Measurements from ENCODE around the gene ATP11A.

Gene ATP11A

GRCh38 chr13:112670864-112671263 is 19.0 kb upstream of the ATP11A start:
- H2AFZ ChIP-seq (ENCODE audit: low read length), result no peak overlapping the region
- no peaks in the 10 kb centered on the region for H4K20me1 ChIP-seq (ENCODE audit: insufficient read depth, low read length)
- no peak overlapping the region for H3K4me3 ChIP-seq (ENCODE audit: low read length)
- no peaks in the 10 kb centered on the region for H3K79me2 ChIP-seq (ENCODE audit: low read length)
- H3K4me2 ChIP-seq (ENCODE audit: low read depth, low read length), result no peak overlapping the region
- TF ChIP-seq EZH2 (optimal IDR thresholded peaks at IDR 0.05; ENCODE audit: low read depth, low read length) (no peak), CTCF (IDR thresholded peaks at IDR 0.05; ENCODE audit: low read length) (no peak)
- no peaks in the 10 kb centered on the region for H3K36me3 ChIP-seq (replicated peaks; ENCODE audit: insufficient read depth, low read length)
- H3F3A ChIP-seq (ENCODE audit: insufficient read depth, low read length), result peaks cover 10% of the 10 kb centered on the region; the same call in 1 of the 2 replicates
- H3K27me3 ChIP-seq (replicated peaks; ENCODE audit: insufficient read depth, low read length), result no peaks in the 10 kb centered on the region; the same call in 1 of the 2 replicates
- H3K9ac ChIP-seq (ENCODE audit: low read length), result no peak overlapping the region
- DNase-seq, result no peak
- H3K27ac ChIP-seq (ENCODE audit: low read length), result no peak overlapping the region
- H3K9me2 ChIP-seq (replicated peaks; ENCODE audit: insufficient read depth, low read length), result no peaks in the 10 kb centered on the region
- peaks cover 17% of the 10 kb centered on the region for H3K4me1 ChIP-seq (ENCODE audit: low read length)
- no peaks in the 10 kb centered on the region for H3K9me3 ChIP-seq (replicated peaks; ENCODE audit: insufficient read depth, low read length)

DNA sequence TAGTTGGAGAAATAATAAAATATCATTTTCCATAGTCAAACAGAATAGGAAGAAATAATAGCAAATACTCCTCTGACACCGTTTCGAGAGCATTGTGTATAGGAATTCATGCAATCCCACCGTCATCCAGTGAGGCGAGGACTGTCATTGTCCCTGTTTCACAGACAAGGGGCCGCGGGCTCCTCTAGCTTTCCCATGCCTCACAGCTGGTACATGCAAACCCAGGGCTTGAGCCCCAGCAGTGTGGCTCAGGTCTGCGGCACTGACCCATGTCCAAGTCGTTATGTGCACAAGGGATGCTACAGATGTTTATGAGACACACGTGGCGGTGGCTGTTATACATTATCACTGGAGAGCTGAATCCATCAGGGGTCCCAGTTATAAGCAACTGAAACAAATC is 18.5 kb upstream of the ATP11A start:
- Histone ChIP-seq H3K4me3 (ENCODE audit: low read length) (no peak overlapping the region), H4K20me1 (ENCODE audit: insufficient read depth, low read length) (no peaks in the 10 kb centered on the region), H3K9ac (ENCODE audit: low read length) (no peak overlapping the region), H3K36me3 (replicated peaks; ENCODE audit: insufficient read depth, low read length) (no peaks in the 10 kb centered on the region), H3K4me1 (ENCODE audit: low read length) (peaks cover 17% of the 10 kb centered on the region), H2AFZ (ENCODE audit: low read length) (no peak overlapping the region), H3K9me3 (replicated peaks; ENCODE audit: insufficient read depth, low read length) (no peaks in the 10 kb centered on the region), H3K79me2 (ENCODE audit: low read length) (no peaks in the 10 kb centered on the region), H3K9me2 (replicated peaks; ENCODE audit: insufficient read depth, low read length) (no peaks in the 10 kb centered on the region), H3F3A (ENCODE audit: insufficient read depth, low read length) (peaks cover 10% of the 10 kb centered on the region; the same call in 1 of the 2 replicates), H3K27ac (ENCODE audit: low read length) (no peak overlapping the region), H3K27me3 (replicated peaks; ENCODE audit: insufficient read depth, low read length) (no peaks in the 10 kb centered on the region; the same call in 1 of the 2 replicates), H3K4me2 (ENCODE audit: low read depth, low read length) (no peak overlapping the region)
- no peak for DNase-seq
- TF ChIP-seq CTCF (IDR thresholded peaks at IDR 0.05; ENCODE audit: low read length), result no peak
- TF ChIP-seq EZH2 (optimal IDR thresholded peaks at IDR 0.05; ENCODE audit: low read depth, low read length), result no peak
- no peak for TF ChIP-seq EZH2phosphoT487 (IDR thresholded peaks at IDR 0.05; ENCODE audit: low read length)

GRCh38 chr13:112672651-112673284 is 17.1 kb upstream of the ATP11A start:
- H3K9me2 ChIP-seq (replicated peaks; ENCODE audit: insufficient read depth, low read length), result no peaks in the 10 kb centered on the region
- no peaks in the 10 kb centered on the region for H3K79me2 ChIP-seq (ENCODE audit: low read length)
- peaks cover 17% of the 10 kb centered on the region for H3K4me1 ChIP-seq (ENCODE audit: low read length)
- H3K36me3 ChIP-seq (replicated peaks; ENCODE audit: insufficient read depth, low read length), result no peaks in the 10 kb centered on the region
- no peaks in the 10 kb centered on the region for H3K27me3 ChIP-seq (replicated peaks; ENCODE audit: insufficient read depth, low read length)
- H4K20me1 ChIP-seq (ENCODE audit: insufficient read depth, low read length), result no peaks in the 10 kb centered on the region
- H3F3A ChIP-seq (ENCODE audit: insufficient read depth, low read length), result peaks cover 10% of the 10 kb centered on the region; the same call in 1 of the 2 replicates
- H3K9ac ChIP-seq (ENCODE audit: low read length), result no peak overlapping the region
- H3K4me3 ChIP-seq (ENCODE audit: low read length), result no peak overlapping the region
- no peak overlapping the region for H3K27ac ChIP-seq (ENCODE audit: low read length)
- no peak for TF ChIP-seq CTCF (IDR thresholded peaks at IDR 0.05; ENCODE audit: low read length)
- no peak for TF ChIP-seq EZH2 (optimal IDR thresholded peaks at IDR 0.05; ENCODE audit: low read depth, low read length)
- TF ChIP-seq EZH2phosphoT487 (IDR thresholded peaks at IDR 0.05; ENCODE audit: low read length), result no peak
- no peak overlapping the region for H3K4me2 ChIP-seq (ENCODE audit: low read depth, low read length)
- DNase-seq, result no peak
- H3K9me3 ChIP-seq (replicated peaks; ENCODE audit: insufficient read depth, low read length), result no peaks in the 10 kb centered on the region
- H2AFZ ChIP-seq (ENCODE audit: low read length), result no peak overlapping the region
